ENCODE results near the gene ARL5A. TPM values are rescaled to one million over a fixed set of nuclear protein-coding genes. Genes with fewer than 3 reads are reported as not detected.
A peak's percentile ranks its signal among the peaks of the same experiment; 100 is the strongest.

The ARL5A gene
- total and polyA plus RNA-seq, 2 donors (not counting 3 experiments of a cell fraction or from before 2014, with no cell fraction given), result 25.8 to 73.2 TPM

DNA sequence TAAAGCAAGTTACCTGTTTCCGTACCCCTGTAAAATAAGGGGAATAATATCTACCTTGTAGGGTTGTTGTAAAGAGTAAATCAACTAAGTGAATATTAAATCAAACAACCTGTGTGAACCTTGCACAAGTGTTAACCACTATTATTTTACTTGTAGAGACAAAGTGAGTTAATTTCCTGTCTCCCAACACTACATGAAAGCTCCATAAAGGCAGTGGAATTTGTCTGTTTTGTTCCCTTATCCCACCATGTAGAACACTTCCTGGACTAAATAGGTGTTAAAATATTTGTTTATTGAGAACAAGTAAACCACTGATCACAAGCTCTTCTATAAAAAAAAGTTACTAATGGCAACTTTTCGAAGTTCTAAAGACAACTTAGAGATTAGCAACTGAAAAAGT is 3.3 kb downstream of the ARL5A start:
- dilution Hi-C loops (cut with MboI; ENCODE audit: extremely low pct_ligation_motif_present, low sequenced_read_pairs) (no loop called here), intact Hi-C loops (cut with micrococcal nuclease) (loop anchor here (5.0 kb wide), 3 partner anchors 122 to 892 kb away; partner anchors contain the start of genes ARL6IP6 and PRPF40A)
- Histone ChIP-seq H2AFZ (ENCODE audit: low read depth, low read length) (no peak overlapping the region), H3K36me3 (ENCODE audit: control insufficient read depth in 2 of 2, extremely low read depth in 1 of 2, insufficient read depth in 2 of 2, low read length in 2 of 2) (no peaks in the 10 kb centered on the region), H3K4me3 (replicated peaks in 1 of 3; ENCODE audit: insufficient read depth in 1 of 3, low read depth in 1 of 3, low read length in 3 of 3) (no peak overlapping the region), H3K79me2 (ENCODE audit: control insufficient read depth, insufficient read depth, low read length) (peaks cover 78% of the 10 kb centered on the region), H3K4me1 (ENCODE audit: control insufficient read depth, extremely low read depth, insufficient read depth, low read length) (peaks cover 33% of the 10 kb centered on the region), H3K9me1 (replicated peaks; ENCODE audit: control insufficient read depth, extremely low read depth, insufficient read depth, low read length) (no peaks in the 10 kb centered on the region), H3K27ac (ENCODE audit: insufficient read depth, low read depth, low read length) (peak overlapping the region; percentile 36), H3K9ac (replicated peaks; ENCODE audit: extremely low read depth, insufficient read depth, low read length) (no peak overlapping the region), H3K4me2 (ENCODE audit: insufficient read depth, low read length) (peak overlapping the region; percentile 61), H4K20me1 (replicated peaks; ENCODE audit: control insufficient read depth, extremely low read depth, insufficient read depth, low read length) (peaks cover 10% of the 10 kb centered on the region), H3K9me3 (replicated peaks; ENCODE audit: control insufficient read depth, insufficient read depth, low read length) (no peaks in the 10 kb centered on the region), H3K27me3 (ENCODE audit: control insufficient read depth in 2 of 2, insufficient read depth in 2 of 2, low read length in 2 of 2) (no peaks in the 10 kb centered on the region)
- DNase-seq (ENCODE audit: low read depth, low spot score) (peak; percentile 69), FAIRE-seq (peak; percentile 50)
- POLR2A ChIA-PET, result no interaction called here
- CTCF ChIA-PET, result interaction anchor here (0.9 to 4.5 kb wide), 2 partner anchors 18 to 123 kb away, joined by 4 to 27 read pairs; no protein-coding TSS in a partner anchor
- TF ChIP-seq MYC (IDR thresholded peaks at IDR 0.05; ENCODE audit: low read depth, low read length) (no peak), GATA2 (IDR thresholded peaks at IDR 0.05; ENCODE audit: insufficient read depth, insufficient read length, low read depth, low read length) (no peak), FOS (IDR thresholded peaks at IDR 0.05; ENCODE audit: borderline replicate concordance, insufficient read depth, low read length) (no peak), POLR2AphosphoS5 (IDR thresholded peaks at IDR 0.05; ENCODE audit: insufficient read depth, low read depth, low read length) (no peak), EZH2 (IDR thresholded peaks at IDR 0.05; ENCODE audit: borderline replicate concordance, low read depth, low read length, severe bottlenecking) (no peak), POLR2A (IDR thresholded peaks at IDR 0.05; ENCODE audit: low read depth, low read length) (no peak), JUN (IDR thresholded peaks at IDR 0.05; ENCODE audit: borderline replicate concordance, insufficient read depth, insufficient read length, low read depth) (no peak)
- TF ChIP-seq, protein P1, sequence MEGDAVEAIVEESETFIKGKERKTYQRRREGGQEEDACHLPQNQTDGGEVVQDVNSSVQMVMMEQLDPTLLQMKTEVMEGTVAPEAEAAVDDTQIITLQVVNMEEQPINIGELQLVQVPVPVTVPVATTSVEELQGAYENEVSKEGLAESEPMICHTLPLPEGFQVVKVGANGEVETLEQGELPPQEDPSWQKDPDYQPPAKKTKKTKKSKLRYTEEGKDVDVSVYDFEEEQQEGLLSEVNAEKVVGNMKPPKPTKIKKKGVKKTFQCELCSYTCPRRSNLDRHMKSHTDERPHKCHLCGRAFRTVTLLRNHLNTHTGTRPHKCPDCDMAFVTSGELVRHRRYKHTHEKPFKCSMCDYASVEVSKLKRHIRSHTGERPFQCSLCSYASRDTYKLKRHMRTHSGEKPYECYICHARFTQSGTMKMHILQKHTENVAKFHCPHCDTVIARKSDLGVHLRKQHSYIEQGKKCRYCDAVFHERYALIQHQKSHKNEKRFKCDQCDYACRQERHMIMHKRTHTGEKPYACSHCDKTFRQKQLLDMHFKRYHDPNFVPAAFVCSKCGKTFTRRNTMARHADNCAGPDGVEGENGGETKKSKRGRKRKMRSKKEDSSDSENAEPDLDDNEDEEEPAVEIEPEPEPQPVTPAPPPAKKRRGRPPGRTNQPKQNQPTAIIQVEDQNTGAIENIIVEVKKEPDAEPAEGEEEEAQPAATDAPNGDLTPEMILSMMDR (IDR thresholded peaks at IDR 0.05; ENCODE audit: extremely low read depth in 1 of 2, insufficient read depth in 1 of 2, low read depth in 1 of 2, low read length in 2 of 2), result no peak
- TF ChIP-seq, protein P2, sequence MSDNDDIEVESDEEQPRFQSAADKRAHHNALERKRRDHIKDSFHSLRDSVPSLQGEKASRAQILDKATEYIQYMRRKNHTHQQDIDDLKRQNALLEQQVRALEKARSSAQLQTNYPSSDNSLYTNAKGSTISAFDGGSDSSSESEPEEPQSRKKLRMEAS (IDR thresholded peaks at IDR 0.05; ENCODE audit: insufficient read depth, insufficient read length), result no peak
- no TSS peak for BruUV-seq (replicated peaks)
